Fibroblast of skin of abdomen (primary cell): Measurements from ENCODE around the gene SMIM11.
A peak's percentile ranks its signal among the peaks of the same experiment; 100 is the strongest.
"Not testable (repeated sequence)": the region's sequence is repeated elsewhere in the genome, so short reads cannot be mapped to it uniquely, and the experiment has no call there.

ENCODE experiments used
- DNase-seq: peaks from one replicate; pipeline ENCODE4 v3.0.0-alpha.2; 2013

The SMIM11 gene

DNA sequence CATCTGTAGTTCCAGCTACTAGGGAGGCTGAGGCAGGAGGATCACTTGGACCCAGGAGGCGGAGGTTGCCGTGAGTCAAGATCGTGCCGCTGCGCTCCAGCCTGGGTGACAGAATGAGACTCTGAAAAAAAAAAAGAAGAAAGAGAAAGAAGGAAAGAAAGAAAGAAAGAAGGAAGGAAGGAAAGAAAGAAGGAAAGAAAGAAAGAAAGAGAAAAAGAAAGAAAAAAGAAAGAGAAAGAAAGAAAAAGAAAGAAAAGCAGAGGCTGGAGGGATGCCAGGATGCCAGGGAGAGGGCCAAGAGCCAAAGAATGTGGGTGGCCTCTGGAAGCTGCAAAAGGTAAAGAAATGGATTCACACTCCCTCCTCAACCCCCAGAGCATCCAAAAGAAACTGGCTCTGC, 19.7 kb upstream of the SMIM11 start:
- DNase-seq: no peak

DNA sequence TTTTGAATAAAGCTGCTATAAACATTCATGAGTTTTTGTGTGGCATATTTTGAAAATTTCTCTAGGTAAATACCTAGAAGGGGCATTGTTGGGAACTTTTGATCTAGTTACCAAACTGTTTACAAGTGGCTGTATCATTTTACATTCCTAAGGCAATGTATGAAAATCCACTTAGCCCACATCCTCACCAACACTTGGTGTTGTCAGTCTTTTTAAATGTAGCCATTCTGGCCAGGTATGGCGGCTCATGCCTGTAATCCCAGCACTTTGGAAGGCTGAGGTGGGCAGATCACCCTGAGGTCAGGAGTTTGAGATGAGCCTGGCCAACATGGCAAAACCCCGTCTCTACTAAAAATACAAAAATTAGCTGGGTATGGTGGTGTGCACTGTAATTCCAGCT, 17.4 kb upstream of the SMIM11 start:
- no peak for DNase-seq

DNA sequence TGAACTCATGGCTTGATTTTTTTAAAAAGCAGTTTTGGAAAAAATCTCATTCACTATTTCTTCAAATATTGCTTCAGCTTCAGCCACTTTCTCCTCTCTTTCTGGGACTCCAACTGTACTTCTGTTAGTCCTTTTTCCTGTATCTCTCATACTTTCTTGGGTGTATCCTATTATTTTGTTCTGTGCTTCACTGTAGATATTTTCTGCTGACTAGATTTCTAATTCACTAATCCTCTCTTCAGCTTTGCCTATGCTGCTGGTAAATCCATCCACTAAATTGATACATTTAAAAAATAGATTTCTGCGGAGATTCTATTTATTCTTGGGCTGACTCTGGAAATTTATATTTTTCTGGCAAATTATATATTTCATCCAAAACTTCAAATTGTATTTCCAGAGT, 16.4 kb upstream of the SMIM11 start:
- no peak for DNase-seq

DNA sequence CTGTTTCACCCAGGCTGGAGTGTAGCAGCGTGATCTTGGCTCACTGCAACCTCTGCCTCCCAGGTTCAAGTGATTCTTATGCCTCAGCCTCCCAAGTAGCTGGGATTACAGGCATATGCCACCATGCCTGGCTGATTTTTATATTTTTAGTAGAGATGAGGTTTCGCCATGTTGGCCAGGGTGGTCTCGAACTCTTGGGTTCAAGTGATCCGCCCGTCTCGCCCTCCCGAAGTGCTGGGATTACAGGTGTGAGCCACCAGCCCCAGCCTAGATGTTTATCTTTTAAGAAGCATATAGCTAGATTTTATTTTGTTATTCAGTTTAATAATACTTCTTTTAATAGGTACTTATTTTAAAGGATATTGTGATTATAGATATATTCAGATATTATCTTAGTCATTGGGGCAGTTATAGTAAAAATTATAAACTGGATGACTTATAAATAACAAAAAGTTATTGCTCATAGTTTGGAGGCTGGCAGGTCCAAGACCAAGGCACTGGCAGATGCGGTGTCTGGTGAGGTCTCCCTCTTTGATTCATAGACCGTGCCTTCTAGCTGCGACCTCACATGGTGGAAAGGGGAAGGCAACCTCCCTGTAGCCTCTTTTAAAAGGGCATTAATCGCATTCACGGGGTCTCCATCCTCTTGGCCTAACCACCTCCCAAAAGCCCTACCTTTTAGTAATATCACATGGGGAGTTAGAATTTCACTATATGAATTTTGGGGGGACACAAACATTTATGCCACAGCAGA, 14.6 kb upstream of the SMIM11 start:
- no peak for DNase-seq

DNA sequence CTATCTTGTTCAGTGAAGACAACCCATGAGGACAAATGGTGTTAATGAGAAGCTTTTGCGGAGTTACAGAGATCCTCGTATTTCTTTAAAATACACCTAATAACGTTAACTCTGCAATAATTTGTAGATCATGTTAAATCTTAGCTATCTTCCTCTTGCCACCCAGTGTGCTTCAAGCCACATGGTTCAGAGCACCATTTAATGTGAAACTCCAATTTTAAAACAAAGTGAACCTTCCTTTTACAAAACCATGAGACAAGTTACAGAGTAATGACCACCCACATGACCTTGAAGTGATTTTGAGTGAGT, 13.2 kb upstream of the SMIM11 start:
- no peak for DNase-seq

DNA sequence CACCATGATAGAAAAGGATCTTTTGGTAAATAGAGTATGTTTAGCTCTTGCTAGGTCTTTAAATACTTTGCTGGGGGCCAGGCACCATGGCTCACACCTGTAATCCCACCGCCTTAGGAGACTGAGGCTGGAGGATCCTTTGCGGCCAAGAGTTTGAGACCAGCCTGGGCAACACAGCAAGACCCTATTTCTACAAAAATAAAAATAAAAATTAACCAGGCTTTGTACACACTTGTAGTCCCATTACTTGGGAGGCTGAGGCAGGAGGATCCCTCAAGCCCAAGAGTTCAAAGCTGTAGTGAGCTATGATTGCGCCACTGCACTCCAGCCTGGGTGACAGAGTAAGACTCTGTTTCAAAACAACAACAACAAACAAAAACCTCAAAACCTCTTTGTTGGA, 12.6 kb upstream of the SMIM11 start:
- DNase-seq: no peak

DNA sequence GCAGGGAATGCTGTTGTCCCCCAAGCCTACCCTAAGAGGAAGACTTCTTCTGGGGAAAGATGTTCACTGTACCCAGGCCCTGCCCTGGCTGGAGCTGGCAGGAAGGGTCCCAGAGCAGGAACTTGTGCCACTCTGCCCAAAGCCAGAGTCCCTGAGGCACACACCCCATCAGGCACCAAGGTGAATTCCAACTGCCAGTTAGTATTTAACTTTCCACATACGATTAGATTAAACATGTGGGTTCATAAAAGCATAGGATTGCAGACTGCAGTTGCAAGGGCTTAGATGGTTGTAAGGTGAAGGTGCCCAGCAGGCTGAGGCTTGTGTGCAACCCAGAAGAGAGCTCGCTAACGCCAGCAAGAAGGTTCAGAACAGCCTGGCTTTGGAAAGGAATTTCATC, 11.6 kb upstream of the SMIM11 start, which contains the start of gene KCNE2:
Gene KCNE2 (plus strand): TSS at position 274 of the 400 bp plus-strand sequence. CDS start 6,473 bp downstream, outside the sequence.
- no peak for DNase-seq

DNA sequence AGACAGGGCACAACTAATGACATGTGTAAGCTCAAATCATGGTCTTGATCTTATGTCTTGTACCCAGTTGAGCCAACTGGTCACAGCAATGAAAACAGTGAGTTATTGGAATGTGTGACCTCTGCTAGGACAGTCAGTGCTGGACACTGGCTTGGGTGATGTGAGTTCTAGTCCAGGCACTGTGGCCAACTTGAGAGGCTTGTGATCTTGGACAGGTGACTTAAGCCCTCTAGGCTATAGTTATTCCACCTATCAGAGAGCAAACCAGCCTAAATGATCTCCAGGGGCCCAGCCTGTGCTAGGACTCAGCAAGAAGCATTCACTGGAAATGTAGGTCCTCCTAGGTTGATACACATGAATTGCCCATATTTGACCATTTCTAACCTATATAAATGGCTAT, 10.4 kb upstream of the SMIM11 start:
- no peak for DNase-seq

DNA sequence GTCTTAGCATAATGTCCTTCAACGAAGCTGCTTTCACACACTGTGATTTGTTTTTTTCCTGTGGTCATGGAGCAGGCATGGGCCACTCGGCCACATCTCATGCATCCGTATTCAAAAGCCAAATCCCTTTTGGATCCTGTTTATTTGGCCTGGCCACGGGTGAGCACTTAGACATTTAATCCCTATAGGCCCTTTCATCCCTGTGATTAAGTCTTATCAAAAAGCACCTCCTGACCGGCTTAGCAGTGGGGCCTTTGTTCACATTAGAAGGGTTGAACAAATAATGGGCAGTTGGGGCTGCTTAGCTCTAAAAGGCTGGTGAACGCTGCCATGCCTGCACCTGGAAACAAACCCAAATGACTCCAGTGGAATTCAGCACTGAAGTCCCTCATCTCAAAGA, 9.5 kb upstream of the SMIM11 start:
- no peak for DNase-seq

DNA sequence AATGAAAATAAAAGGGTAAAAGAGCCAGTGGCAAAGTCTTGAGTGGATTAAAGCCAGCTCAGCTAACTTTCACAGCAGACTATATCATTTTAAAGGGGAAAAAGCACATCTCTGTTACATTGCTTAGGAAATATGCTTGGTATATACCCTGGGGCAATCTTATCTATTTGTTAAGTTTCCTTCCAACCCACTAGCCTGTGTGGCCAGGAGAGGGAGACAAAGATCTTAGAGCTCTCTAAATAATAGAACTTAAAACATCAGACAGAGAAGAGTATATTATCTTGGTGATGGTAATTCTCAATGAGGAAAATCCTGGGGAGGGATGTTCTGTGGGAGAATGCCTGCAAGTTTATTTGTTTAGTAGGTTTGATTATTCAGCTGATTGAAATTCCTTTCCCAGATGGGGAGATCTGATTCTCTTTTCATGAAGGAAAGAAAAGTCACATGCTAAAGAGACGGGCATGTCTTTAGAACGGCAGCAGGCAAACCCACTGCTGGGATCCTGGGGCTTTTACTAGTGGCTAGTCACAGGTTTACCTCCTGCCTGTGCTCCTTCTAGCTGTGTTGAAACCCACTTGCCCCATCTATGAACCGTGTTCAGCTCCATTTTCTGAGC, 7.9 kb upstream of the SMIM11 start:
- DNase-seq: peak; percentile 61

DNA sequence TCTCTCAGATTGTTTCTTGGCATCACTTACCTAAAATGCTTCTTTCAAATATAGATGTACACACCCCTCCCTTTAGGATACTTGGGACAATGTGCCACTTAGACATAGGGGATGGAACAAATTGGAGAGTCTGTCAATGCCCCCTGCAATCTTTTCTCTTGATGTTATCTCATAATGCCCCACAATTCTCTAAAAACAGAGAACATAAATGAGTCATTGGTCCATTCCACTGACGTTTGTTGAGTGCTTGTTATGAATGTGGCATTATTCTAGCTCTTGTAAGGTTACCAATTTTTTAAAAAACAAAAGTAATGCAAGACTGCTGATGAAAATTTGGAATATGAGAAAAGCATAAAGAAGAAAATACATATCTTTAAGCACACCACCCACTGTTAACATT, 5.6 kb upstream of the SMIM11 start:
- DNase-seq: no peak

DNA sequence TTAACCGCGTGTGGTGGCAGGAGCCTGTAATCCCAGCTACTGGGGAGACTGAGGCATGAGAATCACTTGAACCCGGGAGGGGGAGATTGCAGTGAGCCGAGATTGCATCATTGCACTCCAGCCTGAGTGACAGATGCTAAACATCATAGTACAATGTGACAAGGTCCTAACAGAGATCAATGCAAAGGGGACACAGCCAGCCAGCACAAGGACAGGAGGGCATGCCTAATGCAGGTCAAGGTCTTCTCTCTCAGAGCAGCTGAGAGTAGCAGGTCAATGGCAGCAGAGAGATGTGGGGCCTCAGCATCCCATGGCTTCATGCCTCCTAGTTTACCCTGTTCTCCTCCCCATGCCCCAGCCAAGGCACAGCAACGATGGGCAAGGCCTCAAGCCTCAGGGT, 3.0 kb upstream of the SMIM11 start:
- no peak for DNase-seq

DNA sequence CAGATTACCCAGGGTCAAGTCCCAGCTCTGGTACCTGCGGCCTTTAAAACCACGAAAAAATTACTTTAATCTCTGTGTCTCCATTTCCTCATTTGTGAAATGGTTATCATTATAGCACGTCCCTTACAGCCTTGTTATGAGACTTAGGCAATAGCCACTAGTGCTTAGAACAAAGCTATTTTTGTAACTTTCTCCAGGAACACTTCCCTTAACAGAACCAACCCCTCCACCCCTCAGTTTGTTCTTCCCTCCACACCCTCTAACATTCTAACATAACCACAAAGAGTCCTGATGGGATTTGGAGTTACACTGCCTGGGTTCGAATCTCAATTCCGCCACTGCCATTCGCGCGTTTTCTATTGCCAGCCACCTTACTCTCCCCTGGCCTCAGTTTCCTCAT, 845 bp upstream of the SMIM11 start:
- DNase-seq: not testable (repeated sequence)

DNA sequence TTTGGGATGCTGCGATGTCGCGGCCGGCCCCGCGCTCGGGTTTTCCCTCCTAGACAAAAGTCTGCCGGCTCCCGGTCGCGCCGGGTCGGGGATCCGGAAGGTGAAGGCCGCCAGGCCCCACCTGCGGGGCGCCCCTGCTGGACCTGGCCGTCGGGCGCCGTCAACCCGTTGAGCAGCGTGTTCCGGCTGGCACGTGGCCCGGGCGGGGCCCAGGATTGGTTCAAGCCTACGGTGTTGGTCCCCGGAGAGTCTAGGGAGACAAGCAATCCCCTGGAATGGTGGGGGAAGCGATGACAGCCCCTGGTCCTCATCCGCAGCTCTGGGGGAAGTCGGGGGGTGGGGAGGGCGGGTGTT, 289 bp downstream of the SMIM11 start:
- not testable (repeated sequence) for DNase-seq

DNA sequence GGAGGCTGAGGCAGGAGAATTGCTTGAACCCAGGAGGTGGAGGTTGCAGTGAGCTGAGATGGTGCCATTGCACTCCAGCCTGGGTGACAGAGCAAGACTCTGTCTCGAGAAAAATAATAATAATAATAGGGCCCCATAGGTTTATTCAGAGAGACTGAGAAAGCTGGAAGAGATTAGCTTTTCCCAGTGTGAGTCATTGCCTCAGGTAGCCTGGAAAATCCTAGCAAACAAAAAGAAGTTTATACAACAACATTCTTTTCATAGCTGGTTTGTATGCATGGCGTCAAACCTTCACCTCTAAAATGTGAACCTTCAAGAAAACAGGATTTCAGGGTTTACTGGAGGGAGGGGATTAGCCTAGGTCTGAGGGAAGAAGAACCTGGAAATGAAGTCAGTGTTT, 7.8 kb downstream of the SMIM11 start:
- not testable (repeated sequence) for DNase-seq

DNA sequence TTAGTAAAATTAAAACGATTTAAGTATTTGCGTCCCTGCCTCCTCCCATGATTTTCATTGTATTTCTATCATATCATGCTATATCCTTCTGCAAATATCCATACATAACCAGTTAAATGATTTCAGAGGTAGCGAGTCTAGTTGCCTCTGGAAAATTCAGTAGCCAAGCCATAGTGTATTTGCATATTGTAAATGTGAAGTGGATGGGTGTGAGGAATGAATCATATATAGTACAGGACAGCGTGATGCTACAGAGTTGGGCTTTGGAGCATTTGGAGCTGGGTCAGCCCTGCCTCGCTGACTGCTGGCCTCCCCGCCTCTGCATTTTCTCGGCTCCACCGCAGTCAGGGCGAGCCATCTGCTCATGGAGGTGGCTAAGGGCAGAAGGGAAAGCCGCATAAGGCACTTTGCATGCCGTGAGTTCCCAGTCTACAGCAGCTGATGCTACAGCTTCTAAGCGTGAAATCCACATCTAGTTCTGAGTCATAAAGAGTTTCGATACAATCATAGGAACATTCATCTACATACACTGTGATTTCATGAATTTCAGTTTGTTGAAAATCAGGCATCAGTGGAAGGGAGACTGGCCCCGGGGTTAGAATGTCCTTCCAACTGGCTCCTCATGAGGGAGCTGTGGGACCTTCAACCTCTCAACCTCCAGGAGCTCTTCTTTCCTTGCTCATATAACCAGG, 8.6 kb downstream of the SMIM11 start:
- DNase-seq: not testable (repeated sequence)

DNA sequence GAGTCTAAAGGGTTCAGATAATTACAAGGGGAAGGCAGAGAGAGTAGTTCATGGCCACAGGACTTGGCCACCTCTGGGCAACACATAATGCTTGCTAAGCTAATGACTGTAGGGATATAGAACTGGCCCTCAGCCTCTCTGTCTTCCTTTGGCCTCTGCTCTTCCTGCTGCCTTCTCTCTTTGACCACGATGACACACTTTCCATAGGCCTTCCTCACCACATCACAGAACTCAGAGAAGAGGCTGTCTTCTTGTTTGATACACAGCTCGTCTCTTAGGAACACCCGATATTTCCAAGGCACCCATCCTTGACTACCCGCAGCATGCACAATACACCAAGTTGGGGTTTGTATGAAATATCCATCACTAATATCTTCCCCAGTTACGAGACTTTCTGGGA, 25.2 kb downstream of the SMIM11 start:
- not testable (repeated sequence) for DNase-seq

DNA sequence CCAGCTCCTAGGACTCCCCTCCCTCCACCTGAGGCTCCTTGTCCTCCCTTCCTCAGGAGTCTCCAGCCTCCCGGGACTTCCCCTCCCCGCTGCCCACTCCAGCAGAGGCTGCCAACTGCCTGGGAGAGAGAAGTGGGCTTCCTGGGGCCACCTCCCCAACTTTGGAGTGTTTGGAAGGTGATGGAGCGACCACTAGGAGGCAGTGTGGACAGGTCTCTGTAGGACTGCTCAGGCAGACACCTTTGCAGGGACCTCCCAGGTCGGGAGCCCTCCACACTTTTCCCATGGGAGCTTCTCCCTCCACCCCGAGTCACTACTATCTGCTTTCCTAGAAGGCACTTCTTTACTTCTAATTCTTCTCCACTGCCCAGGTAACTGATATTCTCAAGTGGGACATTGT, 29.4 kb downstream of the SMIM11 start:
- DNase-seq: not testable (repeated sequence)

DNA sequence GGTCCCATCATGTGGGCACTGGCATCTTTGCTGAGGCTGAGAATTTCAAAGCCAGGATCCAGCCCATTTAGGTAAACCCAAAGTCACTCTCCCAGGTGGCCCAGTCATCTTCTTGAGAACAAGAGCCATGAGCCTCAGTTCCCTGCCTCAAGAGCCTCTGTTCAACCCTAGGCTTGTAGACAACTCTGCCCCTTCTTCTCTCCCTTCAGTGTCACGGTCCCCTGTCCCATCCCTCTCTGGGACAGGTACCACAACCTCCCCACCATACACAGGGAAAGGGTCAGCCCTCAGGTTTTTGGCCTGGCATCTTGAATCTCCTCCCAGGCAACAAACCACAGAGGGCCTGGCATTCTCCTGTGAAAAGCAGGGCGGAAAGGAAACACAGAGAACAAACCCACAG, 30.4 kb downstream of the SMIM11 start:
- not testable (repeated sequence) for DNase-seq

DNA sequence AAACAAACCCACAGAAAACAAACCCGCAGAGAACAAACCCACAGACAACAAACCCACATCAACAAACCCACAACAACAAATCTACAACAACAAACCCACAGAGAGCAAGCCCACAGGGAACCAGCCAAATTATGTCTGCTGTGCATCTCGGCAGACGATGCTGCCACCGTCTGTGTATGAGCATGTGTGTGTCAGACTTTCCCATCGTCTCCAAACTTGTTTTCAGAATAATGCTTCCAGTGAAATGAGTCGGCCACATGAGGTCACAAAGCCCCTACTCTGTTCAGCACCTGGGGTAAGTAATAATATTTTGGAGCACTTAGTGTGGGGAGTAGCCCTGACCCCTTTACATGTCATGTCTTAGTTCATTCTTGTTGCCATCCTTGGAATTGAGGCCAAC, 30.8 kb downstream of the SMIM11 start:
- DNase-seq: not testable (repeated sequence)

DNA sequence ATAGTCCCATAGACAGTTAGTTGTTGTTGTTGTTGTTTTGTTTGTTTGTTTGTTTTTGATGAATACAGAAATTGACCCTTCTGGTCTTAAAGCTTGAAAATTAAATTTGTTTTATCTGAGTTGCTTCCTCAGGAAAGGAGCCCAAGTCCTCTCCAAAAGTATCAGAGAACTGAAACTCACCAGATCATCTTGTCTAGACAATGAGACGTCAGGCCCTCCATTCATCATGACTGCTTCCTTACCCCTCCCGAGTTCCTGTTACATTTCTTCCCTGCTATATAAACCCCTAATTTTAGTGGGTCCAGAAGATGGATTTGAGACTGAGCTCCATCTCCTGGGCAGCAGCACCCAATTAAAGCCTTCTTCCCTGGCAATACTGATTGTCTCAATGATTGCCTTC, 31.4 kb downstream of the SMIM11 start:
- DNase-seq: not testable (repeated sequence)

DNA sequence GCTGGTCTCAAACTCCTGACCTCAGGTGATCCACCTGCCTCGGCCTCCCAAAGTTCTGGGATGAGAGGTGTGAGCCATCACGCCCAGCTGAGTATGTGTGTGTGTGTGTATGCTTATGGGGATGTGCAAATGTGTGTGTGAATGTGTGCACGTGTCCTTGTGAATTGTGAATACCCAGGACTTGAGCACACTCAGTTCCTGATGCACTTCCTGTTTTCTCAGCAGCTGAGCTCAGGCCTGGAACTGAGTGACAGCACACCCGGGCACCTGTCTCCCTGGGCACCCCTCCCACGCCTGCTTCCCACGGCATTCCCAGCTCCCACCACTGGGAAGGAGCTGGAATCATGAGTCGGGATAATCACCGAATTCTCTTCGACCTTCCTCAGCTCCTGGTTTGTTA, 32.0 kb downstream of the SMIM11 start:
- DNase-seq: not testable (repeated sequence)

DNA sequence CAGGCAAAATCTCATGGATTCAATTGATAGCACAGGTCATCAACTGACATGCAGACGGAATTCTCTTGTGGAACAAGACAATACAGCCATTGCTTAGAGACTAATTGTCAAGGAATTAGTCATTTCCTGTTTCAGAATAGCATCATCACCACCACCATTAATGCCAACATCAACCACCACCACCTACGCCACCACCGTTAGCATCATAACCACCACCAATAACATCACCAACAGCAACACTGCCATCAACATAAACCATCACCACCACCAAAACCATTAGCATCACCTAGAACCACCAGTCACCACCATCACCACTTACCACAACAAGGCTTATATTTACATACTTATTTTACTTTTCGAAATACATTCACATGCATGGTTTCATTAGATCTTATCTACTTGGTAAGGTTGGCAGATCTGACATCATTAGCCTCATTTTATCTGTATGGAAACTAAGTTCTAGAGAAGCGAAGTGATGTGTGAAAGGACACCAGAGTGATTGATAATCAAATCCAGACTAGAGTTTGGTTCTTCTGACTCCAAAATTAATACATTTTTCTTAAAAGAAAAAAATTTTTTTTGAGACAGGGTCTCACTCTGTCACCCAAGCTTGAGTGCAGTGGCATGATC, 42.3 kb downstream of the SMIM11 start:
- not testable (repeated sequence) for DNase-seq

DNA sequence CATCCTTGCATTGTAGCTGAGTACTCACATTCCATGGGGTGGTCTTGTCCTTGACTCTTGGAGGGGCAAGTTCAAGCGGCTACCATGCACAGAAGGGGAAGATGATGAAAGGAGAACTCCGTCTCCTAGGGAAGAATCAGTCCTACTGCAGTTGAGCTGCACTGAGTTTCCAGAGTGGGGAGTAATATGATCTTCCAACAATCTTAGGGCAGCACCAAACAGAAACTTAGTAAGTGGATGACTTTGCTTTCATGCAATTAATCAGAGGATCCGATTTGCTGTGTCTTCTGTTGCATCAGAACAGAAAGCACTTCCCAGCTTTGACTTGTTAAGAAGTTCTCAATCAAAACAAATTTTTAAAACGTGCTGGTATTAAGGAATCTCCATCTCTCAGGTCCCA, 48.5 kb downstream of the SMIM11 start, which contains the start of gene SMIM34:
Gene SMIM34 (minus strand): TSS at position 147 of the 400 bp plus-strand sequence. CDS start 112 bp downstream, at position 35.
- not testable (repeated sequence) for DNase-seq
